ENCODE measurements around the gene CD33.

Gene CD33

GRCh38 chr19:51186323-51186722 lies 38.6 kb upstream of the CD33 start:
- TF ChIP-seq, protein P1, sequence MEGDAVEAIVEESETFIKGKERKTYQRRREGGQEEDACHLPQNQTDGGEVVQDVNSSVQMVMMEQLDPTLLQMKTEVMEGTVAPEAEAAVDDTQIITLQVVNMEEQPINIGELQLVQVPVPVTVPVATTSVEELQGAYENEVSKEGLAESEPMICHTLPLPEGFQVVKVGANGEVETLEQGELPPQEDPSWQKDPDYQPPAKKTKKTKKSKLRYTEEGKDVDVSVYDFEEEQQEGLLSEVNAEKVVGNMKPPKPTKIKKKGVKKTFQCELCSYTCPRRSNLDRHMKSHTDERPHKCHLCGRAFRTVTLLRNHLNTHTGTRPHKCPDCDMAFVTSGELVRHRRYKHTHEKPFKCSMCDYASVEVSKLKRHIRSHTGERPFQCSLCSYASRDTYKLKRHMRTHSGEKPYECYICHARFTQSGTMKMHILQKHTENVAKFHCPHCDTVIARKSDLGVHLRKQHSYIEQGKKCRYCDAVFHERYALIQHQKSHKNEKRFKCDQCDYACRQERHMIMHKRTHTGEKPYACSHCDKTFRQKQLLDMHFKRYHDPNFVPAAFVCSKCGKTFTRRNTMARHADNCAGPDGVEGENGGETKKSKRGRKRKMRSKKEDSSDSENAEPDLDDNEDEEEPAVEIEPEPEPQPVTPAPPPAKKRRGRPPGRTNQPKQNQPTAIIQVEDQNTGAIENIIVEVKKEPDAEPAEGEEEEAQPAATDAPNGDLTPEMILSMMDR (IDR thresholded peaks at IDR 0.05; ENCODE audit: control insufficient read depth, insufficient read depth, low read depth, low read length, missing control alignments), result no peak
- DNase-seq (ENCODE audit: low read depth), result no peak
- H3K4me3 ChIP-seq (ENCODE audit: control insufficient read depth, low read depth, low read length), result no peak overlapping the region

GRCh38 chr19:51187395-51188226 lies 37.3 kb upstream of the CD33 start:
- TF ChIP-seq, protein P1 (IDR thresholded peaks at IDR 0.05; ENCODE audit: control insufficient read depth, insufficient read depth, low read depth, low read length, missing control alignments), result no peak
- no peak for DNase-seq (ENCODE audit: low read depth)
- H3K4me3 ChIP-seq (ENCODE audit: control insufficient read depth, low read depth, low read length), result no peak overlapping the region

DNA sequence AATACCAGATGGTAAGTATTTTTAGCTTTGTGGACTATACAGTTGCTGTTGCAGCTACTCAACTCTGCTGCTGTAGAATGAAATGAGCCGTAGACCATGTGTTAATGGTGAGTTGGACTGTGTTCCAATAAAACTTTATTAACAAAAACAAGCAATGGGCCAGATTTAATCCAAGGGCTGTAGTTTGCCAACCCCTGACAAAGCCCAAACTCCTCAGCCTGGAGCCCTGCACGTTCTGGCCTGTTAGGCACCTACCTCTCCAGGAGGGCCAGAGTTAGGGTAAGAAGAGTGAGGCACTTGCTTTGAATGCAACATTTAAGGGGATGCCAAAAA lies 36.7 kb upstream of the CD33 start:
- H3K4me3 ChIP-seq (ENCODE audit: control insufficient read depth, low read depth, low read length), result no peak overlapping the region
- TF ChIP-seq, protein P1 (IDR thresholded peaks at IDR 0.05; ENCODE audit: control insufficient read depth, insufficient read depth, low read depth, low read length, missing control alignments), result no peak
- no peak for DNase-seq (ENCODE audit: low read depth)

DNA sequence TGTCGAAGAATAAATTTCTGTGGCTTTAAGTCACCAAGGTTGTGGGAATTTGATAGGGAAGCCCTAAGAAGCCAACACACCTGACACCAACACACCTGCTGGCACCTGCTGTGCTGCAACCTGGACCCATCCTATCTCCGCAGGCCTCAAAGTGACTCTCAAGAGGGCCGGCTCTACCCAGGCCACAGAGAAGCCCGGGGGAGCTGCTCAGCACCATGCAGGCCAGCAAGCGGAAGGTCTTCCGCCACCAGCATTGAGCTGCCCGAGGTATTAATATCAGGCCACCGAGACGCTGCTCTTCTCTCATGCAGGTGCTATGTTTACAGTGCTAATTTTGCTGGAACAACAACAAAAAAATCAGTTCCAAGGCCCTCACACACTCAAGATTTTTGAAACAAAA lies 32.2 kb upstream of the CD33 start:
- H3K4me3 ChIP-seq (ENCODE audit: control insufficient read depth, low read depth, low read length), result no peak overlapping the region
- TF ChIP-seq, protein P1 (IDR thresholded peaks at IDR 0.05; ENCODE audit: control insufficient read depth, insufficient read depth, low read depth, low read length, missing control alignments), result no peak
- DNase-seq (ENCODE audit: low read depth), result no peak

- TF ChIP-seq, protein P1 (IDR thresholded peaks at IDR 0.05; ENCODE audit: control insufficient read depth, insufficient read depth, low read depth, low read length, missing control alignments), result no peak
- DNase-seq (ENCODE audit: low read depth), result no peak
- H3K4me3 ChIP-seq (ENCODE audit: control insufficient read depth, low read depth, low read length), result no peak overlapping the region
Observed at GRCh38 chr19:51194527-51195315, 30.2 kb upstream of the CD33 start.

- TF ChIP-seq, protein P1 (IDR thresholded peaks at IDR 0.05; ENCODE audit: control insufficient read depth, insufficient read depth, low read depth, low read length, missing control alignments), result no peak
- DNase-seq (ENCODE audit: low read depth), result no peak
- H3K4me3 ChIP-seq (ENCODE audit: control insufficient read depth, low read depth, low read length), result no peak overlapping the region
Observed at GRCh38 chr19:51195316-51195586, 29.6 kb upstream of the CD33 start.

Data from AG09309 (cell line).